ENCODE results near the gene SH2D3C. TPM values are rescaled to one million over a fixed set of nuclear protein-coding genes. Genes with fewer than 3 reads are reported as not detected.

The SH2D3C gene
- total and polyA plus RNA-seq, 9 of the 15 experiments (the other 6 are each of a cell fraction or from before 2014, with no cell fraction given) = 0.03 to 1.2 (median 0.22) TPM; not detected in 1

DNA sequence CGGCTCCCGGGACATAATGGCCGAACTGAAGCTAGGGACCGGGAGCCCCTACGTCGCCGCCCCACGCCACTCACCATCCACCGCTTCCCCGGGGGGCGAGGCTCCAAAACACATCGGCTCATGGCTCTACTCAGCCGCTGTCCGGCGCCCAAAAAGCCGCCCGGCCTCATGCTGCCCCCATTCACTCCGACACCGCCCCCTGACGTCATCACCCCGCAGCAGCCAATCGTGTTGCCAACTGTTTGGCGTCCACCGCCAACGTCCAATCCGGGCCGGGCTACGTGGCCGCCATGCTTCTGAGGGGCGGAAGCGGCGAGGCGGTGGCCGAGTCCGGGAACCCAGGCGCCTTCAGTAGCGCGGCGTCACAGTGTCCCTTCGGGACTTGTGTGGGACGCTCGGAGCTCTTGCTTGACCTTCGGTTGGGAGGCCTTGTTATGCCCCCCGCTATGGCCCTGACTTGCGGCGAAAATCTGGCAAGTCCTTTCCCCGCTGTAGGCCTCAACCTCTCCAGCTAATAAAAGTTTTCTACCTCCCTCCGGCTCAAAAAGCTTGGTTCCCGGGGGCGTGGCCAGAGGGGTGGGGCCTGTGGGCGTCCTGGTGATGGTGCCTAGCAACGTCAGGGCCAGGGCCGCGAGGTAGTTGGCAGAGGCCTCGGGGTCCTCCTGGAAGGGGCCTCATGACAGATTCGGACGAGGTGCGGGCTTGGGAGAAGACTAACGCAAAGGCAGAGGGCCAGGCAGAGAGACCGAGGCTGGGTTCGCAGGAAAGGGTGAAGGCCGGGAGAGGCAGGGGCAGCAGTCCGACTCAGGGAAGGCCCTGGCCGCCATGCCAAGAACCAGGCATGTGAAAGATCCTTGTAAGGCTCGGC is 62.8 kb downstream of the SH2D3C start, which contains the start of the genes PTRH1 and TTC16 (continued):
- TF ChIP-seq, protein P1, sequence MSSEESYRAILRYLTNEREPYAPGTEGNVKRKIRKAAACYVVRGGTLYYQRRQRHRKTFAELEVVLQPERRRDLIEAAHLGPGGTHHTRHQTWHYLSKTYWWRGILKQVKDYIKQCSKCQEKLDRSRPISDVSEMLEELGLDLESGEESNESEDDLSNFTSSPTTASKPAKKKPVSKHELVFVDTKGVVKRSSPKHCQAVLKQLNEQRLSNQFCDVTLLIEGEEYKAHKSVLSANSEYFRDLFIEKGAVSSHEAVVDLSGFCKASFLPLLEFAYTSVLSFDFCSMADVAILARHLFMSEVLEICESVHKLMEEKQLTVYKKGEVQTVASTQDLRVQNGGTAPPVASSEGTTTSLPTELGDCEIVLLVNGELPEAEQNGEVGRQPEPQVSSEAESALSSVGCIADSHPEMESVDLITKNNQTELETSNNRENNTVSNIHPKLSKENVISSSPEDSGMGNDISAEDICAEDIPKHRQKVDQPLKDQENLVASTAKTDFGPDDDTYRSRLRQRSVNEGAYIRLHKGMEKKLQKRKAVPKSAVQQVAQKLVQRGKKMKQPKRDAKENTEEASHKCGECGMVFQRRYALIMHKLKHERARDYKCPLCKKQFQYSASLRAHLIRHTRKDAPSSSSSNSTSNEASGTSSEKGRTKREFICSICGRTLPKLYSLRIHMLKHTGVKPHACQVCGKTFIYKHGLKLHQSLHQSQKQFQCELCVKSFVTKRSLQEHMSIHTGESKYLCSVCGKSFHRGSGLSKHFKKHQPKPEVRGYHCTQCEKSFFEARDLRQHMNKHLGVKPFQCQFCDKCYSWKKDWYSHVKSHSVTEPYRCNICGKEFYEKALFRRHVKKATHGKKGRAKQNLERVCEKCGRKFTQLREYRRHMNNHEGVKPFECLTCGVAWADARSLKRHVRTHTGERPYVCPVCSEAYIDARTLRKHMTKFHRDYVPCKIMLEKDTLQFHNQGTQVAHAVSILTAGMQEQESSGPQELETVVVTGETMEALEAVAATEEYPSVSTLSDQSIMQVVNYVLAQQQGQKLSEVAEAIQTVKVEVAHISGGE (CRISPR knock-in tag; IDR thresholded peaks at IDR 0.05) = peak in 1 of 3 experiments; percentile 84; a peak in 2 of 6 replicates
- TF ChIP-seq HDAC2 (IDR thresholded peaks at IDR 0.05) (peak; percentile 87; the same call in 1 of the 2 replicates), PURB (CRISPR knock-in tag; IDR thresholded peaks at IDR 0.05; ENCODE audit: low read depth) (no peak), HIVEP1 (CRISPR knock-in tag; IDR thresholded peaks at IDR 0.05) (no peak), ZNF431 (CRISPR knock-in tag; IDR thresholded peaks at IDR 0.05) (no peak), U2AF2 (optimal IDR thresholded peaks at IDR 0.05; ENCODE audit: low read depth, low read length) (no peak), NFIC (IDR thresholded peaks at IDR 0.05) (no peak), HNRNPH1 (optimal IDR thresholded peaks at IDR 0.05; ENCODE audit: low read depth, low read length) (no peak), ESRRA (IDR thresholded peaks at IDR 0.05; ENCODE audit: borderline replicate concordance, low read depth) (peak; percentile 56), SAFB (IDR thresholded peaks at IDR 0.05; ENCODE audit: borderline replicate concordance, low read depth, low read length) (no peak), PHF20 (IDR thresholded peaks at IDR 0.05; ENCODE audit: partially characterized antibody) (peak; percentile 70)
- TF ChIP-seq, protein P2, sequence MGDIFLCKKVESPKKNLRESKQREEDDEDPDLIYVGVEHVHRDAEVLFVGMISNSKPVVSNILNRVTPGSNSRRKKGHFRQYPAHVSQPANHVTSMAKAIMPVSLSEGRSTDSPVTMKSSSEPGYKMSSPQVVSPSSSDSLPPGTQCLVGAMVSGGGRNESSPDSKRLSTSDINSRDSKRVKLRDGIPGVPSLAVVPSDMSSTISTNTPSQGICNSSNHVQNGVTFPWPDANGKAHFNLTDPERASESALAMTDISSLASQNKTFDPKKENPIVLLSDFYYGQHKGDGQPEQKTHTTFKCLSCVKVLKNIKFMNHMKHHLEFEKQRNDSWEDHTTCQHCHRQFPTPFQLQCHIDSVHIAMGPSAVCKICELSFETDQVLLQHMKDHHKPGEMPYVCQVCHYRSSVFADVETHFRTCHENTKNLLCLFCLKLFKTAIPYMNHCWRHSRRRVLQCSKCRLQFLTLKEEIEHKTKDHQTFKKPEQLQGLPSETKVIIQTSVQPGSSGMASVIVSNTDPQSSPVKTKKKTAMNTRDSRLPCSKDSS (IDR thresholded peaks at IDR 0.05; ENCODE audit: low read depth, partially characterized antibody) = no peak
- TF ChIP-seq, protein P3, sequence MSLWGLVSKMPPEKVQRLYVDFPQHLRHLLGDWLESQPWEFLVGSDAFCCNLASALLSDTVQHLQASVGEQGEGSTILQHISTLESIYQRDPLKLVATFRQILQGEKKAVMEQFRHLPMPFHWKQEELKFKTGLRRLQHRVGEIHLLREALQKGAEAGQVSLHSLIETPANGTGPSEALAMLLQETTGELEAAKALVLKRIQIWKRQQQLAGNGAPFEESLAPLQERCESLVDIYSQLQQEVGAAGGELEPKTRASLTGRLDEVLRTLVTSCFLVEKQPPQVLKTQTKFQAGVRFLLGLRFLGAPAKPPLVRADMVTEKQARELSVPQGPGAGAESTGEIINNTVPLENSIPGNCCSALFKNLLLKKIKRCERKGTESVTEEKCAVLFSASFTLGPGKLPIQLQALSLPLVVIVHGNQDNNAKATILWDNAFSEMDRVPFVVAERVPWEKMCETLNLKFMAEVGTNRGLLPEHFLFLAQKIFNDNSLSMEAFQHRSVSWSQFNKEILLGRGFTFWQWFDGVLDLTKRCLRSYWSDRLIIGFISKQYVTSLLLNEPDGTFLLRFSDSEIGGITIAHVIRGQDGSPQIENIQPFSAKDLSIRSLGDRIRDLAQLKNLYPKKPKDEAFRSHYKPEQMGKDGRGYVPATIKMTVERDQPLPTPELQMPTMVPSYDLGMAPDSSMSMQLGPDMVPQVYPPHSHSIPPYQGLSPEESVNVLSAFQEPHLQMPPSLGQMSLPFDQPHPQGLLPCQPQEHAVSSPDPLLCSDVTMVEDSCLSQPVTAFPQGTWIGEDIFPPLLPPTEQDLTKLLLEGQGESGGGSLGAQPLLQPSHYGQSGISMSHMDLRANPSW (CRISPR knock-in tag; IDR thresholded peaks at IDR 0.05) = 0 out of 2 replicates have a peak, but pooled peaks have one; percentile 33
- TF ChIP-seq, protein P4, sequence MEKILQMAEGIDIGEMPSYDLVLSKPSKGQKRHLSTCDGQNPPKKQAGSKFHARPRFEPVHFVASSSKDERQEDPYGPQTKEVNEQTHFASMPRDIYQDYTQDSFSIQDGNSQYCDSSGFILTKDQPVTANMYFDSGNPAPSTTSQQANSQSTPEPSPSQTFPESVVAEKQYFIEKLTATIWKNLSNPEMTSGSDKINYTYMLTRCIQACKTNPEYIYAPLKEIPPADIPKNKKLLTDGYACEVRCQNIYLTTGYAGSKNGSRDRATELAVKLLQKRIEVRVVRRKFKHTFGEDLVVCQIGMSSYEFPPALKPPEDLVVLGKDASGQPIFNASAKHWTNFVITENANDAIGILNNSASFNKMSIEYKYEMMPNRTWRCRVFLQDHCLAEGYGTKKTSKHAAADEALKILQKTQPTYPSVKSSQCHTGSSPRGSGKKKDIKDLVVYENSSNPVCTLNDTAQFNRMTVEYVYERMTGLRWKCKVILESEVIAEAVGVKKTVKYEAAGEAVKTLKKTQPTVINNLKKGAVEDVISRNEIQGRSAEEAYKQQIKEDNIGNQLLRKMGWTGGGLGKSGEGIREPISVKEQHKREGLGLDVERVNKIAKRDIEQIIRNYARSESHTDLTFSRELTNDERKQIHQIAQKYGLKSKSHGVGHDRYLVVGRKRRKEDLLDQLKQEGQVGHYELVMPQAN (IDR thresholded peaks at IDR 0.05; ENCODE audit: borderline replicate concordance) = peak; percentile 98

Data from K562 (cell line).